HG02884 (cell line): Measurements from ENCODE around the gene CLDND2.

Experiments
- ATAC-seq: cut with Tn5 transposase; IDR thresholded peaks from one replicate; pipeline ENCODE4 v1.9.1; 2021; ENCODE audit warnings: mild to moderate bottlenecking, moderate library complexity; ENCODE audit not compliant: unreplicated experiment

Gene CLDND2

DNA sequence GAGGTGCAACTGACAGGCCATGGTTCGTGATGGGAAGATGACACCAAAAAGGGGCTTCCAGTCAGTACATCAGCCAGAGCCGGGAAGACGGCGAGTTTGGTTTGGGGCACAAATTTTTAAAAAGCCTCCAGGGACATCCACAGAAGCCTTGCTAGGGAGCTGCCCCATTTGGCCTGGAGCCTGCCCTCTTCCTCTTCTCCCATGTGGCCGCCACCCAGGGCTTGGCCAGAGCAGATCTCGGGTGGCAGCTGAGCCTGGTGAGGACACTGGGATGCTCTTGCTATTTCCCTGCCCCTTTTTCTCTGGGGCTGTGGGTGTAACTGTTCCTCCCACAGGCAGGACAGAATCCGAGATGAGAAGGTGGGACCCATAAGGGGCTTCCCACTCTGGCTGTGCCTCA is 10.9 kb downstream of the CLDND2 start:
- ATAC-seq, result no peak

DNA sequence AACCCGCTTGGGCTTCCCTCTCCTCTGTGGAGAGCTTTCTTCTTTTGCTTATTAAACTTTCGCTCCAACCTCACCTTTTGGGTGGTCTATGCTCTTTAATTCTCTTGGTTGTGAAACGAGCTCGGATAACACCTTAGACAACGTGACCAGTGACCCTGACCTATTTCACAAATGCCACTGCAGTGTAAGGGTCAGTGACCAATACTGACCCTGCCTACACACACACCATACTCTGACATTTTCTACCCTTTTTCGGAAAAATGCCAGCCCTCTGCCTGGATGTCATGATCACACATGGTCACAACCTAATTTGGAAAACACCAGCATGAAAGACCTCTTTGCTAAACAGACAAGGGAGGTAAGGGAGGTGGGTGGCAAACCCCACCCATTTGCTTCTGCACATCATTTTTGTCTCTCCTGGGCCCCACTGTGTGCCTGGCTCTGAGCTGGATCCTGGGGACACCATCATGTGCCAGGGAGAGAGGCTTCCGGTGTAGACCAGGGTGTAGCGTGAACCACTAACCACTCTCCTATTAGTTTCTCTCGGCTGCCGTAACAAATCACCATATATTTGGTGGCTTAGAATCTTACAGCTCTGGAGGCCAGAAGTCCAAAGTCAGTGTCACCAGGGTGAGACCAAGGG is 12.5 kb downstream of the CLDND2 start:
- no peak for ATAC-seq

DNA sequence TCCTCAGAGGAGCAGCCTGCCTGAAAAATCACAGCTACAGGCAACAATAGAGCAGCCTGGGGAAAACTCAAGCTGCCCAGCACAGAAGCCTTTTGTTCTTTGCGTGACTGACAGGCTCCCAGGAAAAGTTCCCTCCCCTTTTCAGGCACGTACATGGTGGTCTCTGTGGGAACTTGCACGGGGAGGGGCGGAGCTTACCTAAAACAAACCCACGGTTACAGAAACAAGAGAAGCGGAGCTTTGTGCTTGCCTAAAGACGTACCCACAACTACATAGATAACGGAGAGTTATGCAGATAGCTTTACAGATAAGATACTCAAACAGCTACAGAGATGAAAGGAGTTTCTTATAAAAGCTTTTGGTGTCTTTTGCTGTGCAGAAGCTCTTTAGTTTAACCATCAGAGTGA is 14.1 kb downstream of the CLDND2 start:
- no peak for ATAC-seq

DNA sequence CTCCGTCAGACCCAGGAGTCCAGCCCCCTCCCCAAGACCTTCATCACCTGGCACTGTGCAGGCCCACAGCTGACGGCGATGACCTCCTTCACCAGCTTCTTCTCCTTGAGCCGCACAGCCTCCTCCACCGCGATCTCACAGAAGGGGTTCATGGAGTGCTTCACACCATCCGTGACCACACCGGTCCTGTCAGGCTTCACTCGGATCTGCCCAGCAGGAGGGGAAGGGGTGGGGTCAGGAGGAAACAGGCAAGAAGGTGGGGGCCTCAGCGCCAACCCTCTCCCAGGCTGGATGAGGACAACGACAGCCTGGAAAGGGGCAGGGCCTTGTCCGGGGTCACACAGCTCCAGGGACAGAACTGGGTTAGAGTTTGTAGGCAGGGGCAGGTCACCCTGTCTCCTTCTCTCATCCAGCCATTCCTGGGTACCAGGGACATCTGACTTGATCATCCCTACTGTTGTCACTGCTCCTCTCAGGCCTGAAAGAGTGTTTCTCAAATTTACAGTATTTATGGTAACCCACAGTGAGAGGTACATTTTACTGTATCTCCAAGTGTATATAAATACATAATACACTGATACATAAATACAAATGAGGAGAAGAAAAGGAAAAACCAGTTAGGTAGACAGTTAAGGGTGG is 14.6 kb downstream of the CLDND2 start:
- no peak for ATAC-seq

DNA sequence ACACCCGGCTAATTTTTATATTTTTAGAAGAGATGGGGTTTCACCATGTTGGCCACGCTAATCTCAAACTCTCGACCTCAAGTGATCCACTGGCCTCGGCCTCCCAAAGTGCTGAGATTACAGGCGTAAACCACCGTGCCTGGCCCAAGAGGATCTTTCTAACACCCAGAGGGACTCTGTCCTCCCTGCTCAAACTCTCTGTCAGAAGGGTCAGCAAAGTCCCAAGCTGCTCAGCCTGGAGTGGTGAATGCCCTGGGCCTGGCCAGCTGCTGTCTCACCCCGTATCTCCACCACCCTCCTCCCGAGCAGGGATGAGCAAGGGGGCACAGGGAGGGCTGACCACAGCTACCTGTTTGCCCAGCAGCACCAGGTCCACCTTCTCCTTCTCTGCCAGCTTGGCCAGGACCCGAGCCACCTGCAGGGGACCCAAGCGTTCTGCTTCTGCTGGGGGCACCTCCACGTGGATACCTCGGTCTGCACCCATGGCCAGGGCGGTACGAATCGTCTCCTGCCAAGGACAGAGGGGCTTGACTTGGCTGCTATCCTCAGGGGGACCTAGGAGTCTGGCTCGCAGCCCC is 15.9 kb downstream of the CLDND2 start:
- ATAC-seq, result no peak

DNA sequence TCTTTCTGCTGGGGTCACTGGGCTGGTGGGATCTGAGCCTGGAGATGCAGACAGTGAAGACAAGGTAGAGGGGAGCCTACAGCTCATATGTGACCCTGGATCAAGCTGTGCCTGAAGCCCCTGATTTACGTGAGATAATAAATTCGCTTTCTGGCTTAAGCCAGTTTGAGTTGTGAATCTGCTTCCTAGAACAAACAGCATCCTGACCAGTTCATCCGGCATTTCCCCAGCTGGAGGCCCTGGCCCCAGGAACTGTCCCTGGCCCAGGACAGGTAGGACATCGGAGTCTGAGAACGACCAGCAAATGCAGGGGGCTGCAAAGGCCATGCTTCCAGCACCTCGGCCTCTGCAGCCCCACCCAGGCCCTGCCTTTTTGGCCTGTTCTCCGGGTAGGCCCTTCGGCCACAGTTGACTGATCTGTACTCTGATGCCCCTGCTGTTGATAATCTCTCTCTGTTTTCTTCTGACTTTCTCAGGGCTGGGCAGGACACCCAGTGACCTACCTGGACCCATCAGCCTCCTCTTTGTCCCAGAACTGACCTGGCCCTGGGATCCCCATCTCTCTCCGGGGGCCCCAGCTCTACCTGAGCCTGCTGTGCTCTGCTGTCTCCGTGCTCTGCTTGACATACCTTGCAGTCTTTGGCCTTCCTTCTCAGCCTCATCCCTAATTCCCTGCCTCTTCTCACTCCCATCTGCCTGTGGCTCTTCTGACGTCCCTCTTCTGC is 17.4 kb downstream of the CLDND2 start:
- ATAC-seq, result no peak

DNA sequence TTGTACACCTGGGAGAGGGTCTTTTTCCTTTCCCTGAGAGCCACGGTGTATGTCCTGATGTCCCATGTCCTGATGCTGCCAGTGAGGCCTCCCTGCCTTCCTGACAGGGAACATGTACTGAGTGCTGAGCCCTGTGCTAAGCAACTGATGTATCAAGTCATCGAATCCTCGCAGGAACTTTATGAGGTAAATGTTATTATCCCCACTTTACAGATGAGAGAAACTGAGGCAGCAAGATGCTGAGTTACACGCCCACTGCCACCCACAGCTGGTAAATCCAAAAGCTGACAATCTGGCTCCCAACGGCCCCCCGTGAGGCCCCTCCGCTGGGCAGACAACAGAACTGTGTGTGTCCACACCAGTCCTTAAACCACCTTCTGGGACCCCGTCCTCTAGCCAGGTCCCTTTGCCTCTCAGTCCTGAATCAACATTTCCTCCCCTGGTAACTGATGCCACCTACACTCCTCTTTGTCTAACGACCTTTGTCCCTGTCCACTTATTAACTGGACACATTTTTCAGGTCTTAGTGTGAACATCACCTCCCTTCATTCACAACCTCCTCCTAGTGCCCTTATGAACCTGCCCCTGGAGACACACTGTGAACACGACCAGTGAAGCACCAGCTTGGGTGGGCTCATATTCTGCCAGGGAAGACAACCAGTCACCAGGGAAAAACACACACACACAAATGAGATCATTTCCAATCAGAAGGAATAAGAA is 21.4 kb downstream of the CLDND2 start:
- no peak for ATAC-seq

DNA sequence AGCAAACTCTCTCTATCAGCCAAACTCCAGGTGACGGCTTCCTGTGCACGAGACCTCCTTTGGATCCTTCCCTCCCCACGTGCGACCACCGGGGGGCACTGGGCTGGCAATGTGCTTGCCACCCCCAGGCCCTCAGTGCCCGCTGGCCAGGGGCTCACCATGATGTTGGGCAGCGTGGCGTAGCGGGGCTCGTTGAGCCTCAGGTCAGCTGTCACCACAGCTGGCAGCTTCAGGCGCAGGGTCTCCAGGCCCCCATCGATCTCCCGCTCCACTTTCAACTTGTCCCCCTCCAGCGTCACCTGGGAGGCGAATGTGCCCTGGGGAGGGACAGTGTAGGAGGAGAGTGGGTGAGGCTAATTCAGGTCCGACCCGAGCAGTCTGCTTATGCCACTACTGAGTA is 22.1 kb downstream of the CLDND2 start:
- no peak for ATAC-seq

DNA sequence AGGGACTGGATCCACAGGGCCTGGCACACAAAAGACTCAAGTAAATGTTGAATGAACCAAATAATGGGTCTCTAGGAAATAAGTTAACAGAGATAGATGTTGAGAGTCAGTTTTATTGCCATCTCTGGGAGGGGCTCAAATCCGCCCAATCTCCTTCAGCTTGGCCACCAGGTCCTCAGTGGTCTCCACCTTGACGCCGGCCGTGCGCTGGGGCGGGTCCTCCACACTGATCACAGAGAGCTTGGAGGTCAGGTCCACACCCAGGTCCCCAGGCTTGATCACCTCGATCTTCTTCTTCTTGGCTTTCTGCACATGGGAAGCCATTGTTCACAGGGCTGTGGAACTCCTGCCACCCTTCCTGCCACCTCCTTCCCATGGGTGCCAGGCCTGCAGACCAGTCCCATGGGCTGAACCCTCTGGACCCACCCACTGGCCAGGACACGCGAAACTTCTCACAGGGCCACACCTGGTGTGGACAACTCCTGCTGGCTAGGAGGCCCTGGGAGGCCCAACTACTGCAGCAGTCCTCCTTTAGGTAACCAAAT is 23.7 kb downstream of the CLDND2 start:
- no peak for ATAC-seq

DNA sequence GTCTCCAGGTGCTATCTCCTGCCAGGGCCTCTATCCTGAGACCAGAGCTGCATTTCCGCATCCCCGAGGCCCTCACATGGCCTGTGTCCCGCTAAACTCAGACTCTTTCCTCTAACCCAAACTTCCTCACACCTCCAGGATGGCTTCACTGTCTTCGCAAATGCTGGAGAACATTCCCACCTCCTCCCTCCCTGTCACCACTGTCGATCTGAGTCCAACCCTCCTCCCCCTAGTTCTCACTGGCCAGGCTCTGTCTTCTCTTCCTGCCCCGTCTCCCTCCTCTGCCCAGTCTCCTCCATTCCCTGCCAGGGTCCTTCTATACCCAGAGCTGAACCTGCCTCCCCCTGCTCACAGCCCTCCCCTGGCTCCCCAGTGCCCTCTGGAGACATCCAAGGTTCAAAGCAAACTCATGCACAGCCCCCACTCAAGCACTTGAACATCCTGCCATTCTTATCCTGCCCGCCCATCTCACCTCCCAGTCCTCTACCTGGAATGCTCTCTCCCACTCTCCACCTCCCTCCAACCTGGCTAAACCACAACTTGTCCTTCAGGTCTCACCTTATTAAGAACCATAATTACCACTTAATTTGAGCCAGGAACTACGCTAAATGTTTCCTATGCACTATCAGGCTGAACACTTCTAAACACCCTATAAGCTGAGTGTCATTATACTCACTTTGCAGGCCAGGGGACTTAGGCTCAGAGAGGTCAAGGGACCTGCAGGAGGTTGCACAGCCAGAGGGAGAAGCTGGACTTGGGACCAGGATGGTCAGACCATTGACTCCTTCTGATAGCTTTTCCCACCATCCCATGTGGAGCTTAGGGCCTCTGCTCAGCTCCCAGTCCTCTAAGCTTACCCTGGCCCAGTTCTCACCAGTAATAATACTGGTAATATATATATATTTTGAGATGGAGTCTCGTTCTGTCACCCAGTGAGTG is 25.9 kb downstream of the CLDND2 start:
- no peak for ATAC-seq

DNA sequence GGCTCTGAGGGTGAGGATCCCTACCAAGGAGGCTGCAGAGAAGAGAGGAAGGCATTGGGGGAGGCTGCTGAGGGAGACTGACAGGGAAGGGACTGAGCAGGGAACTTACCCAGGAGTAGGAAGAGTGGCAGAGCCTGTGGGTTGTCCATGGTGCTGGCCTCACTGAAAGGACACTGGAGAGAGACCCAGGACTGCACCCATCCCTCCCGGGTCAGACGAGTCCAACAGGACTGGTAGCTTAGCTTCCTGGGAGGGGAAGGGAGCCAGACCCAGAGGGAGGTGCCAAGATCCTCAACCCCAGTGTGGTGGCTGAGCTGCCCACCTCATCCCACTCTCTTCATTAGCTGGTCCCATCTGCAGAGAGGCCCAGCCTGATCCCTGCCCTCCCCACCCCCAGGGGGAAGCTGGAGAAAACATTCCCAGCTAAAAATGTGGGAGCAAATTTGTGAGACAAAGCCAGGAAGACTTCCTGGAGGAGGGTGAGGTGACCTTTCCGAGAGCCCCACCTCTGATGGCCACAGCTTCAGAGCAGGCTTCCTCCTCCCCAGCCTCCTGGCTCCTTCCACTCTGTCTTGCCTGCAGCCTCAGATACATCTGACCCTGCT is 26.7 kb downstream of the CLDND2 start, which contains the start of gene VSIG10L:
Gene VSIG10L (minus strand): TSS at position 164 of the 605 bp plus-strand sequence. CDS start 15 bp downstream, at position 149.
- no peak for ATAC-seq

DNA sequence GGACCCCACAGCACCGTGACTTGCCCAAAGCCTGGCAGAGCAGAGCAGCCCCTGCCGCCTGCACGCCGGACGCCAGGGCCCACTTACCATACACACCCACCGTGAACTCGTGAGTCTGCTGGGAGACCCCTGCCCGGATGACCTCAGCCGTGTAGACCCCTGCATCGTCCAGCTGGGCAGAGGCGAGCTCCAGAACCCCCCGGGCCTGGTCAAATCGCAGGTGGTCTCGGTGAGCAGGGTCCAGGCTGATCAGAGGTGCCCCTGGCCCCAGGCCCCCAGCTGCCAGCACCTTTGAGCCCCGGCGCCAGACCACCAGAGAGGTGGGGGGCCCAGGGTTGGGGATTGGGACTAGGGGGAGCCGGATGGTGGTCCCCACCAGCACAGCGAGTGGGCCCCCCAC is 27.7 kb downstream of the CLDND2 start:
- no peak for ATAC-seq

DNA sequence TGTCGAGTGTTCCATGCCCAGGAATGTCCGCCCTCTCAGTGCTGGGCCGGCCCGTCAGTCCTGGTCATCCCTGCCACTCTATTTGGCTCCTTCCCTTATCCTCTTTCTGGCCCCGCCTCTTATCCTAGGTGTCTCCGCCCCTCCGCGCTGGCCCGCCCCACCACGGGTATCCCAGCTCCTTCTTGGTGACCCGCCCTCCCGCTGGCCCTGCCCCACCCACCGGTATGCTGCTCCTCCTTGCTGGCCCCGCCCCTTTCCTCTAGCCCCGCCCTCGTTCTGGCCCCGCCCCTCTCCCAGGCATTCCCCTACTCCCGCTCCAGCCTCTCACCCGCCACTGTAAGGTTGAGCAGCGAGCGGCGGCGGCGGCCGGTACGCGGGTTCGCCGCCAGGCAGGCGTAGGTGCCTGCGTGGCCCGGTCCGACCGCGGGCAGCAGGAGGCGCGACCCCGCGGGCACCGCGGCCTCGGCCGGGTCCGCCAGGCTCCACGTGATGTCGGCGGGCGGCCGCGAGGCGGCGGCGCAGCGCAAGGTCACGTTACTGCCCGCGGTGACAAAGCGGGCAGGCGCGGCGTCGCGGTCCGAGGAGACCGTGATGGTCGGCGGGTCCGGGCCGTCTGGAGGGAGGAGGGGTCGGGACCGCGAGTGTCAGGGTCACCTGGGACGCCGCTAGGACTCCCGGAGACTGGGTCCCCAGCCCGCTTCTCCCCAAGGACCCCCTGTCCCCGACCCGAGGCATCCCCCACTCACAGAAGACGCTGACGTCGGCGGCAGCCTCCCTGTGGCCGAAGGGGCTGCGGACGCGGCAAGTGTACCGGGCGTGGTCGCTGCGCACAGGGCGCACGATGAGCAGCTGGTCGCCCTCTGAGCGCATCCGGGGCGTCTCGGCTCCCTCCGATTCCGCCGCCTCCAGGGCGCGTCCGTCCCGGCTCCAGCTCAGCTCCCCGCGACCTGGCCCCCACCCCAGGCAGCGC is 28.8 kb downstream of the CLDND2 start:
- ATAC-seq, result peak; percentile 47

DNA sequence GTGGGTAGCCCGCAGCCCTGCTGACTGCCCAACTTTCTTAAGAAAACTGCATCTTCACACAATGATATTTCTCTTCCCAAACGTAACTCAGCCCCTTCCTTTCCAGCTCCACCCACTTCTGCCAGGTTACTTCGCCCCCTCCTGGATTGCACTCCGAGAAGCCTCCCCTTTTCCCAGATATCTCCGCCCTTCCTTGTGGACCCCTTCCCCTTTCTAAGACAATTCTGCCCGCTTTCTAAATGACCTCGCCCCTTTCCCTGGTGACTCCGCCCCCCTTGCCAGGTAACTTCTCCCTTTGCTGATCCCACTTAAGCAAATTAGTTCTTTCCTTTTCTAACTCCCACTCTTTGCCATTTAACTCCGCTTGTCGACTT is 29.5 kb downstream of the CLDND2 start:
- no peak for ATAC-seq

DNA sequence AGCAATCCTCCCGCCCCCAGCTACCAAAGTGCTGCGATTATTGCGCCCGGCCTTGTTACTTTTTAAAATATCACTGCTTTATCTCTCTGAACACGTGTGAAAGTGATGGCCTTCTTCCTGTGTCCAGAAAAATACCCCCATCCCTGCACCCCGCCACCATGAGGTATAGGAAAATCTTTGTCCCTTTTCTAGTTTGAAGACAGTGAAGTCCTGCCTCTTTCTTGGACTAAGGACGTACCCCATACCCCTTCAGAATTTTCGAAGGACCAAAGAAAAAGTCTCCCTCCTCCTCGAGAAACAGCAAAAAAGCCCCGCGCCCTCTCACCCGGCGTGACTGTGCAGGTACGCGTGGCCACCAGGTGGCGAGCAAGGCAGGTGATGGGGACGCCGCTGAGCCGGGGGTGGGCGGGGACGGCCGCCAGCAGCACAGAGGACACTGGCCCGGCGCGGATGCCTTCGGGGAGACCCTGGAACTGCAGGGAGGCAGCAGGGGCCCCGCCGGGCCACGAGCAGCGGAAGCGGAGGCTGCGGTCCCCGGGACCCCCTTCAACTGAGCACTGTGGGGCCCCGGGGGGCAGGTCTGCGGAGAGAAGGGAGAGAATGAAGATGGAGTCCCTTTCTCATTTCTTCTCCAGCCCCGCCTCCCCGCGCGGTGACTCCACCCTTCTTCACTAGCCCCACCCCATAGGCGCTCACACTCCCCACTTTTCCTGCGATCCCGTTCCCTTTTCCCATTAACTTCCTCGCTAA is 30.1 kb downstream of the CLDND2 start:
- no peak for ATAC-seq

DNA sequence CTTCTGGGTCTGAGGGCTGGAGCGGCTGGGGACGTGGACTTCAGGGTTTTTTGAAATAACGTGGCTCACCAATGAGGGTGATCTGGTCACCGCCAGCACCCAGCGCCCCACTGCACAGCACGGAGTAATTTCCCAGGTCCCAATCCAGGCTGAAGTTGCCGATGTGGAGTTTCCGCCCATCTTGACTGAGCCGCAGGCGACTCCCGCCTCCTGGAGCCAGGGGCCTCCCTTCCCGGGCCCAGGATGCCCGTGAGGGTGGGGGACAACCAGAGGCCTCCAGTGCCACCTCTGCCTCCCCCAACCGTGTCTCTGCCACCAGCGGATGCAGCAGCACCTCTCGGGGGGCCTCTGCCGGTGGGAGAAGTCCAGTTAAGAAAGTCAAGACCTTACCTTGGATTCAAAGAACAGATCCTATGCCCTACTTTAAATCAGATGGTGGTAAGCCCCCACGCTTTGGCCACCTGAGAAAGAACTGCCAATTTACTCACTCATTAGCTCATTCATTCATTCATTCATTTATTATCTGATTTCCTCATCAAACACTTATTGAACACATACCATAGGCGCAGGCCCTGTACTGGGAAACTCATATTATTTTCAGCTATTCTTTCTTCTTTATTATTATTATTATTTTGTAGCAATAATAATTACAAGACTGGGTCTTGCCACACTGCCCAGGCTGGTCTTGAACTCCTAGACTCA is 30.8 kb downstream of the CLDND2 start:
- no peak for ATAC-seq
